ENCODE results near the gene TNK2.

- TF ChIP-seq CTCF (IDR thresholded peaks at IDR 0.05) (no peak), EZH2 (IDR thresholded peaks at IDR 0.05; ENCODE audit: borderline replicate concordance, insufficient read depth, low read depth, low read length, poor library complexity, severe bottlenecking) (no peak)
These were observed 52.6 kb downstream of the TNK2 start for GRCh38 chr3:195855471-195856409.
